CD14-positive monocyte (primary cell): ENCODE results near the gene AFAP1L1. TPM values are rescaled to one million over a fixed set of nuclear protein-coding genes. Genes with fewer than 3 reads are reported as not detected.

Source experiments
- DNase-seq, 3 donors: peaks; one replicate each; pipeline ENCODE4 v3.0.0-alpha.2; 2011 to 2022
- H2AFZ ChIP-seq: 2 replicates; pipeline ENCODE4 v1.6.0; 2012; ENCODE audit warnings: mild to moderate bottlenecking, low read depth, low read length, inconsistent platforms; ENCODE audit not compliant: insufficient read depth, poor library complexity, severe bottlenecking
- H3K27ac ChIP-seq, 2 donors: 1 replicate in 1 of 2; 2 replicates in 1 of 2; pipeline ENCODE4 v1.5.1; 2012 to 2013; ENCODE audit warnings: low read length in 2 of 2, control low read depth in 1 of 2, inconsistent platforms in 1 of 2, low read depth in 1 of 2, mild to moderate bottlenecking in 1 of 2
- H3K27me3 ChIP-seq, 2 donors: one replicate each; pipeline versions ENCODE4 v1.6.0 to v1.6.1; 2011 to 2013; ENCODE audit warnings: low read length in 2 of 2; ENCODE audit not compliant: control insufficient read depth in 2 of 2, insufficient read depth in 2 of 2
- H3K36me3 ChIP-seq, 2 donors: replicated peaks in 1 of 2; 1 replicate in 1 of 2; 2 replicates in 1 of 2; pipeline versions ENCODE4 v1.5.1 to v1.6.1; 2012 to 2013; ENCODE audit warnings: low read length in 2 of 2, control low read depth in 1 of 2, inconsistent platforms in 1 of 2, mild to moderate bottlenecking in 1 of 2; ENCODE audit not compliant: insufficient read depth in 2 of 2, control insufficient read depth in 1 of 2
- H3K4me1 ChIP-seq, 2 donors: 1 replicate in 1 of 2; 2 replicates in 1 of 2; pipeline versions ENCODE4 v1.5.1 to v1.6.1; 2012 to 2013; ENCODE audit warnings: low read length in 2 of 2, control low read depth in 1 of 2, inconsistent platforms in 1 of 2, mild to moderate bottlenecking in 1 of 2, moderate library complexity in 1 of 2; ENCODE audit not compliant: insufficient read depth in 2 of 2, control insufficient read depth in 1 of 2
- H3K4me2 ChIP-seq: replicated peaks from 2 replicates; pipeline ENCODE3; 2012; ENCODE audit warnings: low read length, moderate library complexity, mild to moderate bottlenecking; ENCODE audit not compliant: poor library complexity, severe bottlenecking; ENCODE audit errors: extremely low read depth
- H3K4me3 ChIP-seq, 3 experiments: fragments of 200-600 bp in 1 of 3; sonication (generic) in 1 of 3; replicated peaks in 1 of 3; 1 replicate in 2 of 3; 2 replicates in 1 of 3; pipeline ENCODE4 v1.5.1; 2011 to 2013; ENCODE audit warnings: low read length in 3 of 3, mild to moderate bottlenecking in 3 of 3, control low read depth in 2 of 3, low read depth in 2 of 3, inconsistent platforms in 1 of 3, moderate library complexity in 1 of 3
- H3K79me2 ChIP-seq: 2 replicates; pipeline ENCODE4 v1.6.0; 2012; ENCODE audit warnings: mild to moderate bottlenecking, control low read depth, inconsistent platforms, low read length, moderate library complexity; ENCODE audit not compliant: insufficient read depth
- H3K9ac ChIP-seq: 2 replicates; pipeline ENCODE4 v1.6.0; 2017; ENCODE audit warnings: low read length, mild to moderate bottlenecking; ENCODE audit not compliant: insufficient read depth, poor library complexity, severe bottlenecking
- H3K9me3 ChIP-seq, 2 donors: replicated peaks in 1 of 2; 1 replicate in 1 of 2; 2 replicates in 1 of 2; pipeline versions ENCODE4 v1.5.1 to v1.6.1; 2012 to 2013; ENCODE audit warnings: low read length in 2 of 2, control low read depth in 1 of 2; ENCODE audit not compliant: control insufficient read depth in 1 of 2, insufficient read depth in 1 of 2
- H4K20me1 ChIP-seq: 2 replicates; pipeline ENCODE4 v1.6.0; 2012; ENCODE audit warnings: mild to moderate bottlenecking, low read length, control low read depth, moderate library complexity; ENCODE audit not compliant: insufficient read depth
- H3K27ac Mint-ChIP-seq, 7 donors: one replicate each; pipeline ENCODE4 v1.8.0; 2020; ENCODE audit warnings: mild to moderate bottlenecking in 7 of 7, mixed read lengths in 7 of 7, moderate library complexity in 6 of 7, inconsistent platforms in 2 of 7
- H3K27me3 Mint-ChIP-seq, 3 donors: one replicate each; pipeline ENCODE4 v1.8.0; 2021 to 2022; ENCODE audit warnings: low read depth in 3 of 3, mild to moderate bottlenecking in 3 of 3, mixed read lengths in 3 of 3, moderate library complexity in 3 of 3, inconsistent platforms in 1 of 3
- H3K36me3 Mint-ChIP-seq, 2 donors: one replicate each; pipeline ENCODE4 v1.8.0; 2020; ENCODE audit warnings: mixed read lengths in 2 of 2, inconsistent platforms in 1 of 2, mild to moderate bottlenecking in 1 of 2
- H3K4me1 Mint-ChIP-seq: one replicate; pipeline ENCODE4 v1.8.0; 2020; ENCODE audit warnings: mild to moderate bottlenecking, mixed read lengths
- H3K4me3 Mint-ChIP-seq, 2 donors: one replicate each; pipeline ENCODE4 v1.8.0; 2020; ENCODE audit warnings: mild to moderate bottlenecking in 2 of 2, mixed read lengths in 2 of 2, moderate library complexity in 1 of 2
- H3K9me3 Mint-ChIP-seq, 7 donors: one replicate each; pipeline ENCODE4 v1.8.0; 2020 to 2022; ENCODE audit warnings: mixed read lengths in 7 of 7, mild to moderate bottlenecking in 6 of 7, moderate library complexity in 6 of 7, inconsistent platforms in 2 of 7
- WGBS: methylation state at CpG from one replicate; pipeline ENCODE4 v1.1.5; 2013; ENCODE audit warnings: missing lambda C conversion rate; ENCODE audit not compliant: insufficient coverage; 5-methylcytosine and 5-hydroxymethylcytosine counted together
- intact Hi-C, 2 donors: fragments of 100-400 bp; cut with micrococcal nuclease; formaldehyde crosslinking; loops; one replicate each; pipeline versions ENCODE4 v1.15.0 to v1.15.1; 2023
- polyA plus RNA-seq, 3 donors: library from polyadenylated mRNA; depleted of rRNA in 1 of 3; unstranded in 2 of 3; stranded (reverse) in 1 of 3; fragments of 300-500 nt in 2 of 3; fragments of >200 nt in 1 of 3; fragmentation: Illumina TruSeq in 2 of 3; gene quantifications; 1 replicate in 2 of 3; 2 replicates in 1 of 3; pipeline ENCODE4 v1.2.3, GENCODE V29; 2012 to 2021
- TF ChIP-seq, protein P1 (sequence below): fragments of 200-600 bp; IDR thresholded peaks from one replicate; pipeline ENCODE4 v1.8.0; 2022; ENCODE audit warnings: antibody characterized with exemption, mild to moderate bottlenecking

Gene AFAP1L1
- polyA plus RNA-seq, 3 donors: not detected

DNA sequence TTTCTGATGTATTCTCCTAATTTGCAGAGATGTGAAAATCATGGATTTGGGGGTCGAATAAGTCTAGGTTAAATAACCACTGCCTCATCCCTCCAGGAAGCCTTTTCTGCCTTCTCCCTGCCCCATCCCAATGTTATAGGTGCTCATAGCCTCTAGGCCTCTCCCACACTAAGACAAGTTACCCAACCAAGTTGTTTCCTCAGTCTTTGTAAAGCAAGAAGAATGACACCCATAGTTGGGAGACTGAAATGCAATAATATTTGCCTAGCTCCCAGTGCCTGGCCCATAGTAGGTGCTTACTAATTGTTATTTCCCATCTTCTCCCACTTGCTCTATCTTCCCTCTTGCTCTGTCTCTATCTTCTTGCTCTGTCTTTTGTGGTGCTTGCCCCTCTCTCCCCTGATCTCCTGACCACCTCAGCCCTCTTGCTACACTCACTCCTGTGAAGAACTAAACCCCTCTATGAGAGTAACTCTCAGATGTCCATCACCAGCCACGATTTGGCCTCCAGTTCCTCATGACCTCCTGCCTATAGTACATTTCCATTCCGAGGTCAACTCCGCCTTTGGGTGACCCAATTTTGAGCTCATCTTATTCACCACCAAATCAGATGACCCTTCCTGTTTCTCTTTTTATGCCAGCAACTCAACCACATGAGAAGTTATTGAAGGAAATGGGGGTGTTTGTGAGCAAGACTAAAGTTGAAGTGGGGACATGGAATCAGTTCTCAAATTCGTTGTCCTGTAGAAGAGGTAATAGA lies 7.0 kb downstream of the AFAP1L1 start:
- no peak overlapping the region for H3K4me3 Mint-ChIP-seq
- 52% methylated on average over 3 of the region's 5 CpGs for whole genome bisulfite sequencing
- Histone ChIP-seq H3K27ac (no peak overlapping the region), H3K79me2 (no peaks in the 10 kb centered on the region), H3K4me2 (no peak overlapping the region), H3K9ac (no peak overlapping the region), H3K27me3 (peaks cover 0 to 2% of the 10 kb centered on the region in 2 donors), H3K4me3 (no peak overlapping the region), H3K9me3 (no peaks in the 10 kb centered on the region), H3K36me3 (no peaks in the 10 kb centered on the region), H2AFZ (no peak overlapping the region), H4K20me1 (no peaks in the 10 kb centered on the region), H3K4me1 (no peaks in the 10 kb centered on the region)
- H3K27me3 Mint-ChIP-seq: peaks cover 4 to 8% (median 7%) of the 10 kb centered on the region in 3 donors
- intact Hi-C loops: no loop called here
- H3K27ac Mint-ChIP-seq: peak overlapping the region in 2 of 7 donors; percentile 9 to 86
- DNase-seq: no peak
- peaks cover 11% of the 10 kb centered on the region for H3K4me1 Mint-ChIP-seq
- TF ChIP-seq, protein P1, sequence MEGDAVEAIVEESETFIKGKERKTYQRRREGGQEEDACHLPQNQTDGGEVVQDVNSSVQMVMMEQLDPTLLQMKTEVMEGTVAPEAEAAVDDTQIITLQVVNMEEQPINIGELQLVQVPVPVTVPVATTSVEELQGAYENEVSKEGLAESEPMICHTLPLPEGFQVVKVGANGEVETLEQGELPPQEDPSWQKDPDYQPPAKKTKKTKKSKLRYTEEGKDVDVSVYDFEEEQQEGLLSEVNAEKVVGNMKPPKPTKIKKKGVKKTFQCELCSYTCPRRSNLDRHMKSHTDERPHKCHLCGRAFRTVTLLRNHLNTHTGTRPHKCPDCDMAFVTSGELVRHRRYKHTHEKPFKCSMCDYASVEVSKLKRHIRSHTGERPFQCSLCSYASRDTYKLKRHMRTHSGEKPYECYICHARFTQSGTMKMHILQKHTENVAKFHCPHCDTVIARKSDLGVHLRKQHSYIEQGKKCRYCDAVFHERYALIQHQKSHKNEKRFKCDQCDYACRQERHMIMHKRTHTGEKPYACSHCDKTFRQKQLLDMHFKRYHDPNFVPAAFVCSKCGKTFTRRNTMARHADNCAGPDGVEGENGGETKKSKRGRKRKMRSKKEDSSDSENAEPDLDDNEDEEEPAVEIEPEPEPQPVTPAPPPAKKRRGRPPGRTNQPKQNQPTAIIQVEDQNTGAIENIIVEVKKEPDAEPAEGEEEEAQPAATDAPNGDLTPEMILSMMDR: no peak
- peaks cover 0 to 1% (median 0%) of the 10 kb centered on the region in 7 donors for H3K9me3 Mint-ChIP-seq
- peaks cover 0 to 2% of the 10 kb centered on the region in 2 donors for H3K36me3 Mint-ChIP-seq

DNA sequence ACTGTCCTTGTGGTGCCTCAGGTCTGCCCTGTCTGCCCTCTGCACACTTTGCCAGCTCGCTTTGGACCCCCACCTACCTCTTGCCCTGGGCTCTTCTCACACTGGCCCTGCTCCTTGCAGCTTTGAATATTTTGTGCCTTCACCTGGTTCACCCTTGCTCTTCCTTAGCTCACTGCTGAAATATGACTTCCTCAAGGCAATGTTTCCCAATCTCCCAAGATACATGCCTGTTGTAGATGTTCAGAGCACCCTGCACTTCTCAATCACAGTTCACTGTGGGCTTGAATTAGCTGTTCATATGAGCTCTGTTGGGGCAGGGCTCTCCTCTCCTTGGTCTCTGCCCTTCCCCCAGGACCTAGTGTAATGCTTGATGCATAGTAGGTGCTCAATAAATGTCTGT lies 8.0 kb downstream of the AFAP1L1 start:
- intact Hi-C loops: no loop called here
- H3K27ac Mint-ChIP-seq: no peak overlapping the region
- H3K4me3 Mint-ChIP-seq: no peak overlapping the region
- Histone ChIP-seq H3K9me3 (no peaks in the 10 kb centered on the region), H4K20me1 (no peaks in the 10 kb centered on the region), H3K79me2 (no peaks in the 10 kb centered on the region), H3K9ac (no peak overlapping the region), H3K27ac (no peak overlapping the region), H3K27me3 (no peaks in the 10 kb centered on the region), H3K4me3 (no peak overlapping the region), H3K4me1 (no peaks in the 10 kb centered on the region), H2AFZ (no peak overlapping the region), H3K4me2 (no peak overlapping the region), H3K36me3 (no peaks in the 10 kb centered on the region)
- peaks cover 0 to 1% (median 0%) of the 10 kb centered on the region in 7 donors for H3K9me3 Mint-ChIP-seq
- peaks cover 0 to 8% (median 4%) of the 10 kb centered on the region in 3 donors for H3K27me3 Mint-ChIP-seq
- DNase-seq: no peak
- H3K4me1 Mint-ChIP-seq: peaks cover 14% of the 10 kb centered on the region
- 93% methylated on average over 1 of the region's 1 CpG for WGBS
- no peaks in the 10 kb centered on the region for H3K36me3 Mint-ChIP-seq
- TF ChIP-seq, protein P1: no peak
